ENCODE results near the gene PTPRN2.
"Not testable (repeated sequence)": the region's sequence is repeated elsewhere in the genome, so short reads cannot be mapped to it uniquely, and the experiment has no call there.

PTPRN2 gene

DNA sequence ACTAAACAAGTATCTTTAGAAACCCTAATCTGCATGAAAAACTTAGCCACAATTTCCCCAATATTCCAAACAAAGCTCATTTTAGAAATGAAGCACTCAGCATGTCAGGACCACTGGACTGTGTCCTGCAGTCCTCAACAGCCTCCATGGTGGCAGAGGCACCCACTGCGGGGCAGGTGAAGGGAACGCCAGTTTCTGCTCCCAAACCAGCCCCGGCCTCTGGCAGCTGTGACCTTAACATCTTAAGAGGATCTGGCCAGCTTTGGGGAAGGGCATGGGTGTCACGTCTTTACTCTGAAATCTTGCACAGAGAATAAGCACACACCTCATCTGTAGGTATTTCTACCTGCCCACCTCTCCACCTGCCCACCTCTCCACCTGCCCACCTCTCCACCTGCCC is 988.1 kb downstream of the PTPRN2 start:
- no peak for DNase-seq

- no peak for DNase-seq
These were observed 990.1 kb downstream of the PTPRN2 start for GRCh38 chr7:157597562-157597961.

- DNase-seq = peak; percentile 49
These were observed 990.7 kb downstream of the PTPRN2 start for GRCh38 chr7:157596881-157597280.

DNA sequence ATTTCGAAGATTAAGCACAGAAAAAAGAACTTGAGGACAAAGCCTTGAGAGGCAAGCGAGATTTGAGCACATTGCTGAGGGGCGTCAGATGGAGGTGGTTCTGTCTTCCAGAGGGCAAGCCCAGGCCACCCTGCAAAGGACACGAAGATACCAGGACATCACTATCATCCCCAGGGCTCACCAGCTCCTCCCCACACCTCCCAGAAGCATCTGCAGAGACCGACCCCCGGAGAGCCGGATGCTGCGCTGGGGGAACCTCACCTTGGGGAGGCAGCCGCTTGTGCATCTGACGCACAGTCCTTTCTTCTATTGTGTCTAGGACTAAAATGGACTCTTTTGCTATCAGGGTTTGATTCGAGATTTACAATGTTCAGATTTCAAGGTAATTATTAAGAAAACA is 991.2 kb downstream of the PTPRN2 start:
- DNase-seq = no peak

- DNase-seq = no peak
These were observed 991.6 kb downstream of the PTPRN2 start for GRCh38 chr7:157596026-157596425.

GRCh38 chr7:157595086-157595855 is 992.4 kb downstream of the PTPRN2 start:
- DNase-seq = no peak

- no peak for DNase-seq
These were observed 993.3 kb downstream of the PTPRN2 start for GRCh38 chr7:157594306-157594705.

DNA sequence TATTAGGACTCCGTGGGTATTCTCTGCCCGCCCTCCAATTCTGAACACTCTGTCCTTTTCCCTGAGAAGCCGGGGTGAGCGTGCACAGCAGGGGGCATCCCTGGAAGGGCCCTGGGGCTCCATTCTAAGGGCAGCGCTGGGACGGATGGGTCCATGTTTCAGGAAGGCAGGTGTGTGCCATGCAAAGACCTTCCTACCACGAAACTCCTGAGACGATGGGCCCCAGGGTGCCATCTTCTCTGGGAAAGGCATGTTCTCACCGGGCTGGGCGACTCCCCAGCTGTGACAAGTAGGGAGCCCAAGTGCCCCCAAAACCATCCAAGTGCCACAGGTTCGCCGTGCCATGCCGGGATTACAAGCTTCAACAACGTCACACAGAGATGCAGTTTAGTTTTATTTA is 994.1 kb downstream of the PTPRN2 start:
- no peak for DNase-seq

GRCh38 chr7:157592636-157593320 is 994.8 kb downstream of the PTPRN2 start:
- DNase-seq = not testable (repeated sequence)

GRCh38 chr7:157590526-157590925 is 997.1 kb downstream of the PTPRN2 start:
- no peak for DNase-seq

DNA sequence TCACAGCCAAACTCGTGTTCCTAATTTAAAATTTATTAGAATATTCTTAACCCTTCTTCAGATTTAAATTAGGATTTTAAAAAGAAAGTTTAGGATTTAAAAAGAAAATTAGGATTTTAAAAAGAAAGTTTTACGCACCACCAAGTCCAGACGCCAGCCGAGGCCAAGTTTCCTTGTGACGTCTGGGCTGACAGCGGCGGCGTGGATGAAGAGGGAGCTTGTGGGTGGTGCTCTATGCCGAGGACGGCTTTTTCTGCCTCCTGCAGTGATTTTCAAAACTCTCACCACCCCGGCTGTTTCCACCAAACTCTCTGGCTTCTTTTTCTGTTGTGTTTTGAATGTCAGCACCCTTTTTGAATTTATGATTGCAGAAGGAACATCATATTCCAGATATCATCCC is 997.9 kb downstream of the PTPRN2 start:
- DNase-seq = no peak

DNA sequence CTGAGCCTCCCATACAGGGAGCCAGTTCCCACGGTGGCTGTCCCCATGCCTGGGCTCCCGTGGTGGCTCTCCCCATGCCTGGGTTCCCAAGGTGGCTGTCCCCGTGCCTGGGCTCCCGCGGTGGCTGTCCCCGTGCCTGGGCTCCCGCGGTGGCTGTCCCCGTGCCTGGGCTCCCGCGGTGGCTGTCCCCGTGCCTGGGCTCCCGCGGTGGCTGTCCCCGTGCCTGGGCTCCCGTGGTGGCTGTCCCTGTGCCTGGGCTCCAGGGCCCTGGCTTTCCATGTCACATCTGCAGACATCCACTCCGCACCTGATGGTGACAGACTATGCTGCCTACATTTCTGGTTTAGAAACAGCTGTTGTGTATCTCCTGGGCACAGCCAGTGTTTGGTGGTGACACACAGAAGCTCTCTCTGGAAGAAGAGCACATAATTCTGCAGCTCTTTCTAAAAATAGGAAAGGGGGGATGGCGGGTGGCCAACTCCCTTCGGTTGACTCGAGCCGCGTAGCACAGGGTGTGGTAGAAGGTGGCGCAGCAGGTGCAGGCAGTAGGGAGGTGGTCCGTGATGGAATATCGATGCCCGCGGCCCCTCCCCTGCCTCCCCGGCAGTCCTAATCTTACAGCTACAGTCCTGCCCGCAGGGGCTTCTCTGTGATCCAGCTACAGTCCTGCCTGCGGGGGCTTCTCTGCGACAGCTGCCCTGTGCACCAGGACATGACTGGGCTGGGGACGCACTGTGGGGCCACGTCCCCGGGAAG is 999.6 kb downstream of the PTPRN2 start:
- no peak for DNase-seq

DNA sequence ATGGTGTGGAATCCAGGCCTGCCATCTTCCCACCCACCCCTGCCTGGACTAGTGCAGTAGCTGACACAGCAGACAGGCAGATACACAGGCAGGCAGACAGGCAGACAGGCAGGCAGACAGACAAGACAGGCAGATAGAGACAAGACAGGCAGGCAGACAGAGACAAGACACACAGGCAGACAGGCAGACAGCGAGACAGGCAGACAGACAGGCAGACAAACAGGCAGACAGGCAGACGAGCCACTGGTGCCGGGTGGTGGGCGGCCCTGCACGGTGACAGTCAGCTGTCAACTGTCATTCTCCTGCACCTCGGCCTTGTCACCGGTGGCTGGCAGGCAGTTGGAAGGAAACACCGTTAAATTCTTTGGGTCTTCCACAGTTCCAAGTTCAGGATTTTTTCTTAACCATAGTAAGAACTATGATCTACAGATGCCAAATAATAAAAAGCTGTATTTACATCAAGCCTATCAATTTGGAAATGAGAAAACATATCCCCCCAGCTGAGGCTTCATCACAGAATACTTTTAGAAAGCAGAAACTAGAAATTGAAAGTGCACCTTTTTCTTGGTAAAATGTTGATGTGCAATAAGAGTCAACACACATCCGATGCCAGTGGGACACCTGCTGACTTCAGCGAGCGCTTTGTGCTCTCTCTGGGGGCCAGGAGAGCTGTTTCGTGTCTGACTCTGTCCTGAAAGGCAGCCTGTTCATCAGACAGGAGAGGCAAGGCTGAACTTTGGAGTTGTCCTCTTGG is 1000.4 kb downstream of the PTPRN2 start:
- no peak for DNase-seq

DNA sequence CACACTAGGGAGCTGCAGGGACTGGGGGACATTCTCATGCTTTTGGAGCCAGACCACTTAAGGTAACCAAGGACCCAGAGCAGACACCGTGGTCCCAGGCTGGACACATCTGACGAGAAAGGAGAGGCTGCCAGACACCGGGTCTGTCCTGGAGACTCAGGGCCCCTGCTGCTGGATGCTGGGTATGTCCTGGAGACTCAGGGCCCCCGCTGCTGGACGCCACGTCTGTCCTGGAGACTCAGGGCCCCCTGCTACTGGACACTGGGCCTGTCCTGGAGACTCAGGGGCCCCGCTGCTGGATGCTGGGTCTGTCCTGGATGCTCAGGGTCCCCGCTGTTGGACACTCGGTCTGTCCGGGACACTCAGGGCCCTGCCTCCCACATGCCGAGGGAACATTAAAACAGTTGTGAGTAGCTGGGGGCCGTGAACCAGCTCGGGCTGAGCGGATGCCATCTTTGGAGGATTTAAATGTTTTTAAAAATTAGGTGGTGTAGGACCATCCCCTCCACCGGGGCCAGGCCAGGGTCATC is 1001.1 kb downstream of the PTPRN2 start:
- DNase-seq = no peak

GRCh38 chr7:157585113-157585861 is 1002.3 kb downstream of the PTPRN2 start:
- no peak for DNase-seq

- DNase-seq = no peak
These were observed 1003.2 kb downstream of the PTPRN2 start for GRCh38 chr7:157584420-157584819.

DNA sequence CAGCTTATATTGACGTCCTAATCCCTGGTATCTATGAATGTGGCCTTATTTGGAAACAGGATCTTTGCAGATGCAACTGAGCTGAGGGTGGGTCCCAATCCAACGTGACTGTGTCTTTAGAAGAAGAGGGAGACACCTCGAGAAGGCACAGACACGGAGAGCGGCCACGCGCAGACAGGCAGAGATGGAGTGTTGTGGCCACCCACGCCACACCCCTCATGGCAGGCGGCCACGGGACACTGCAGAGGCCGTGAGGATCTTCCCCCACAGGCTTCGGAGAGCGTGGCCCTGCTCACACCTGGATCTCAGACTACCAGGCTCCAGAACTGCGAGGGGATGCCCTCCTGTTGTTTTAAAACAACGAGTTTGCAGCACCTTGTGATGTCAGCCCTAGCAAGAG is 1005.9 kb downstream of the PTPRN2 start:
- DNase-seq = no peak

GRCh38 chr7:157580324-157580723 is 1007.3 kb downstream of the PTPRN2 start:
- DNase-seq = no peak

DNA sequence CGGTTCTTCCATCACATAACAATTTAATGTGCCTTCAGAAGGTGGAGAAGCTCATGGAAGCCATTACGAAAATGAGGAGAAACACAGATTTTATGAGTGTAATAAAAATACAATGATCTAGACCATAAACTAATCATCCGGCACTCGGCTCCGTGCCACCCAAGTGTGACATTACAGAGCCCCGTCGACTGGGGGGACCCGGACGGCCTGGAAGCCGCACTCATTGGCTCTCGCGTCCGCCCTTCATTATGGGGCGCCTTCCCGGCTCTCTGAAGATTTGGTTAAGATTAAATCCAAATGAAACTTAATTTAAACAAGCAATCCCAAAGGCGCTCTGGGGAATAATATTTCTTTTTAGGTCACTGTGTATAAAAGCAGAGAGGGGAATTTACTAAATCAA is 1008.2 kb downstream of the PTPRN2 start:
- no peak for DNase-seq

- DNase-seq = no peak
These were observed 1009.8 kb downstream of the PTPRN2 start for GRCh38 chr7:157577796-157578339.

DNA sequence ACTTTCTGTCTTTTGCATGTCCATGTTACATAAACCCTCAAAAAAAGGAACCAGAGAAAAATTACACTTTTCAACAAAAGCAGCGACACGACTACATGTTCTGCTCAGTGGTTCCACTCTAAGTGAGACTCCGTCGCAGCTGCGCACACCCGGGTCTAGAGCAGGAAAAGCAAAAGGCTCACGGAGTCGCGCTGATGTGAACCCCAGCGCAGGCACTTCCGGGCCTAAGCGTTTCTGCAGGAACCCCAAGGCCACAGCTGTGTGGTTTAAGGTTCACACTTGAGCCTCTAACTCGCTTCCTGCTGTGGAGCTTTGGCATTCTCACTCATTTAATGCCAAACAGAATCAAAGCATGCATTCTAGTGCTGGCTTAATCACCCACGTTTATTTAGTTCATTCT is 1010.6 kb downstream of the PTPRN2 start:
- DNase-seq = no peak

- no peak for DNase-seq
These were observed 1011.2 kb downstream of the PTPRN2 start for GRCh38 chr7:157576415-157576814.
